GM18502 (cell line): ENCODE measurements around the gene CACNG5.

Experiments
- ATAC-seq: cut with Tn5 transposase; IDR thresholded peaks from one replicate; pipeline ENCODE4 v1.9.1; 2021; ENCODE audit warnings: mild to moderate bottlenecking; ENCODE audit not compliant: unreplicated experiment, poor library complexity

Gene CACNG5

GRCh38 chr17:66819466-66819865 lies 15.5 kb upstream of the CACNG5 start:
- ATAC-seq = no peak

GRCh38 chr17:66822009-66822408 lies 12.9 kb upstream of the CACNG5 start:
- no peak for ATAC-seq

- no peak for ATAC-seq
These were observed 8.1 kb upstream of the CACNG5 start for GRCh38 chr17:66826856-66827255.

GRCh38 chr17:66829386-66829864 lies 5.5 kb upstream of the CACNG5 start:
- no peak for ATAC-seq

- no peak for ATAC-seq
These were observed 5.0 kb upstream of the CACNG5 start for GRCh38 chr17:66829883-66830282.

GRCh38 chr17:66830451-66830850 lies 4.5 kb upstream of the CACNG5 start:
- ATAC-seq = no peak

- ATAC-seq = no peak
These were observed 3.3 kb upstream of the CACNG5 start for GRCh38 chr17:66831383-66832210.

- ATAC-seq = no peak
These were observed 1.7 kb upstream of the CACNG5 start for GRCh38 chr17:66833201-66833600.

GRCh38 chr17:66834426-66834918 lies 445 bp upstream of the CACNG5 start:
- ATAC-seq = no peak

- ATAC-seq = no peak
These were observed 559 bp downstream of the CACNG5 start for GRCh38 chr17:66835476-66835875.

- no peak for ATAC-seq
These were observed 1.4 kb downstream of the CACNG5 start for GRCh38 chr17:66836063-66837005.

GRCh38 chr17:66837226-66837625 lies 2.3 kb downstream of the CACNG5 start:
- no peak for ATAC-seq

- no peak for ATAC-seq
These were observed 3.2 kb downstream of the CACNG5 start for GRCh38 chr17:66837885-66838665.

GRCh38 chr17:66839616-66840015 lies 4.7 kb downstream of the CACNG5 start:
- ATAC-seq = no peak

GRCh38 chr17:66840061-66840460 lies 5.1 kb downstream of the CACNG5 start:
- no peak for ATAC-seq

GRCh38 chr17:66841328-66841727 lies 6.4 kb downstream of the CACNG5 start:
- no peak for ATAC-seq

- no peak for ATAC-seq
These were observed 6.8 kb downstream of the CACNG5 start for GRCh38 chr17:66841744-66842143.

- no peak for ATAC-seq
These were observed 7.6 kb downstream of the CACNG5 start for GRCh38 chr17:66842505-66842904.

GRCh38 chr17:66842959-66843358 lies 8.0 kb downstream of the CACNG5 start:
- ATAC-seq = no peak

GRCh38 chr17:66843627-66844026 lies 8.7 kb downstream of the CACNG5 start:
- ATAC-seq = no peak
